Tibial nerve (tissue), 4 donors: ENCODE data around the gene LBHD1. TPM values are rescaled to one million over a fixed set of nuclear protein-coding genes. Genes with fewer than 3 reads are reported as not detected.
A peak's percentile ranks its signal among the peaks of the same experiment; 100 is the strongest.

ENCODE experiments used
- DNase-seq, 2 donors: peaks; one replicate each; pipeline ENCODE4 v3.0.0-alpha.2; 2019; ENCODE audit warnings: low spot score in 2 of 2
- H3K27ac ChIP-seq, 4 donors: fragments of 200-600 bp; sonication (generic) in 3 of 4; one replicate each; pipeline ENCODE4 v1.5.1; 2017 to 2019; ENCODE audit warnings: mild to moderate bottlenecking in 1 of 4
- H3K27me3 ChIP-seq, 2 donors: fragments of 200-600 bp; sonication (generic) in 1 of 2; one replicate each; pipeline versions ENCODE4 v1.5.1 to v1.6.0; 2017 to 2019
- H3K36me3 ChIP-seq, 3 donors: fragments of 200-600 bp; sonication (generic); one replicate each; pipeline ENCODE4 v1.5.1; 2018 to 2019
- H3K4me1 ChIP-seq, 4 donors: fragments of 200-600 bp; sonication (generic) in 3 of 4; one replicate each; pipeline ENCODE4 v1.5.1; 2017 to 2019
- H3K4me3 ChIP-seq, 4 donors: fragments of 200-600 bp; sonication (generic) in 3 of 4; one replicate each; pipeline ENCODE4 v1.5.1; 2017 to 2019; ENCODE audit warnings: mild to moderate bottlenecking in 1 of 4, moderate library complexity in 1 of 4
- H3K9me3 ChIP-seq, 4 donors: fragments of 200-600 bp; sonication (generic) in 3 of 4; one replicate each; pipeline ENCODE4 v1.5.1; 2017 to 2019
- CTCF ChIP-seq, 5 experiments: fragments of 200-600 bp in 3 of 5; fragments of 450-650 bp in 2 of 5; sonication (generic) in 3 of 5; IDR thresholded peaks; one replicate each; pipeline ENCODE4 v1.5.1; 2016 to 2019; ENCODE audit warnings: antibody characterized with exemption in 5 of 5, mild to moderate bottlenecking in 3 of 5, moderate library complexity in 2 of 5
- EP300 ChIP-seq, 2 donors: sonication (generic); formaldehyde crosslinking; IDR thresholded peaks; one replicate each; pipeline ENCODE4 v1.6.1; 2017; ENCODE audit warnings: antibody characterized with exemption in 2 of 2, mild to moderate bottlenecking in 1 of 2
- POLR2A ChIP-seq, 2 donors: fragments of 450-650 bp; IDR thresholded peaks; one replicate each; pipeline ENCODE4 v1.6.1; 2017; ENCODE audit warnings: antibody characterized with exemption in 2 of 2, mild to moderate bottlenecking in 2 of 2, moderate library complexity in 2 of 2
- WGBS, 2 donors: methylation state at CpG; one replicate each; pipeline ENCODE4 v1.1.5; 2018; 5-methylcytosine and 5-hydroxymethylcytosine counted together
- total RNA-seq, 4 donors: library from RNA; depleted of rRNA; stranded (reverse); fragments of >200 nt; gene quantifications; one replicate each; pipeline ENCODE4 v1.1.0, GENCODE V29; 2016

LBHD1 gene
- total RNA-seq, 4 donors from 2014 or later: 3.9 to 11.1 (median 5.4) TPM

- H3K27me3 ChIP-seq: no peaks in the 10 kb centered on the region
- no peak for TF ChIP-seq EP300 (IDR thresholded peaks at IDR 0.05)
- TF ChIP-seq CTCF (IDR thresholded peaks at IDR 0.05): no peak
- no peak for TF ChIP-seq POLR2A (IDR thresholded peaks at IDR 0.05)
- H3K4me1 ChIP-seq: peaks cover 0 to 70% (median 38%) of the 10 kb centered on the region in 4 donors
- peak overlapping the region in 2 of 4 donors; percentile 10 to 21 for H3K27ac ChIP-seq
- no peaks in the 10 kb centered on the region for H3K9me3 ChIP-seq
- 73 to 76% methylated on average over 4 of the region's 4 CpGs for WGBS, 2 donors
- no peak for DNase-seq
- no peak overlapping the region for H3K4me3 ChIP-seq
- H3K36me3 ChIP-seq: peaks cover 0 to 29% (median 0%) of the 10 kb centered on the region in 3 donors
These were observed 2.5 kb downstream of the LBHD1 start for GRCh38 chr11:62669420-62670161.

GRCh38 chr11:62667460-62667859, 4.6 kb downstream of the LBHD1 start:
- peak overlapping the region in 1 of 4 donors; percentile 93 for H3K27ac ChIP-seq
- H3K27me3 ChIP-seq: no peaks in the 10 kb centered on the region
- TF ChIP-seq POLR2A (IDR thresholded peaks at IDR 0.05): no peak
- TF ChIP-seq CTCF (IDR thresholded peaks at IDR 0.05): no peak
- TF ChIP-seq EP300 (IDR thresholded peaks at IDR 0.05): no peak
- H3K4me3 ChIP-seq: no peak overlapping the region
- H3K9me3 ChIP-seq: no peaks in the 10 kb centered on the region
- 78 to 89% methylated on average over 2 of the region's 2 CpGs for WGBS, 2 donors
- H3K4me1 ChIP-seq: peaks cover 0 to 60% (median 34%) of the 10 kb centered on the region in 4 donors
- DNase-seq: no peak
- peaks cover 0 to 26% (median 0%) of the 10 kb centered on the region in 3 donors for H3K36me3 ChIP-seq

GRCh38 chr11:62666259-62666926, 5.7 kb downstream of the LBHD1 start:
- no peak for DNase-seq
- 56 to 64% methylated on average over 16 of the region's 16 CpGs for WGBS, 2 donors
- Histone ChIP-seq H3K36me3 (peaks cover 0 to 36% (median 0%) of the 10 kb centered on the region in 3 donors), H3K9me3 (no peaks in the 10 kb centered on the region), H3K27ac (peak overlapping the region in 3 of 4 donors; percentile 91 to 93 (median 93)), H3K4me3 (peak overlapping the region; percentile 60 to 94 (median 75)), H3K4me1 (peaks cover 0 to 56% (median 32%) of the 10 kb centered on the region in 4 donors), H3K27me3 (no peaks in the 10 kb centered on the region)
- TF ChIP-seq POLR2A (IDR thresholded peaks at IDR 0.05): no peak
- no peak for TF ChIP-seq CTCF (IDR thresholded peaks at IDR 0.05)
- TF ChIP-seq EP300 (IDR thresholded peaks at IDR 0.05): no peak

- Histone ChIP-seq H3K9me3 (no peaks in the 10 kb centered on the region), H3K36me3 (peaks cover 0 to 36% (median 0%) of the 10 kb centered on the region in 3 donors), H3K4me3 (peak overlapping the region; percentile 60 to 94 (median 75)), H3K27me3 (no peaks in the 10 kb centered on the region), H3K27ac (peak overlapping the region; percentile 53 to 93 (median 92)), H3K4me1 (peaks cover 0 to 52% (median 30%) of the 10 kb centered on the region in 4 donors)
- no peak for TF ChIP-seq POLR2A (IDR thresholded peaks at IDR 0.05)
- no peak for TF ChIP-seq CTCF (IDR thresholded peaks at IDR 0.05)
- no peak for TF ChIP-seq EP300 (IDR thresholded peaks at IDR 0.05)
- WGBS, 2 donors: 5 to 6% methylated on average over 36 to 38 of the region's 39 CpGs
- DNase-seq: peak in 1 of 2 donors; percentile 33
These were observed 6.3 kb downstream of the LBHD1 start for GRCh38 chr11:62665599-62666258.
